Loucy (cell line): Measurements from ENCODE around the gene IL36A.

Experiments
- H2AFZ ChIP-seq: fragments of 200-600 bp; sonication (generic); 2 replicates; pipeline ENCODE4 v1.6.0; 2016; ENCODE audit warnings: antibody characterized with exemption, mild to moderate bottlenecking, low read length, moderate library complexity
- H3F3A ChIP-seq: fragments of 200-600 bp; 2 replicates; pipeline ENCODE4 v1.6.0; 2016; ENCODE audit warnings: antibody characterized with exemption, low read depth, mild to moderate bottlenecking
- H3K27me3 ChIP-seq: fragments of 200-600 bp; sonication (generic); 2 replicates; pipeline ENCODE4 v1.6.1; 2014; ENCODE audit warnings: low read length, mild to moderate bottlenecking; ENCODE audit not compliant: insufficient read depth, poor library complexity, severe bottlenecking
- H3K36me3 ChIP-seq: fragments of 200-600 bp; sonication (generic); 2 replicates; pipeline ENCODE4 v1.6.1; 2016; ENCODE audit warnings: low read length; ENCODE audit not compliant: insufficient read depth
- H3K4me1 ChIP-seq: fragments of 200-600 bp; sonication (generic); 2 replicates; pipeline ENCODE4 v1.5.1; 2014; ENCODE audit warnings: low read length, mild to moderate bottlenecking; ENCODE audit not compliant: insufficient read depth, poor library complexity, severe bottlenecking
- H3K4me2 ChIP-seq: fragments of 200-600 bp; sonication (generic); 2 replicates; pipeline ENCODE4 v1.6.0; 2014; ENCODE audit warnings: antibody characterized with exemption, low read length, low read depth, mild to moderate bottlenecking; ENCODE audit not compliant: poor library complexity, severe bottlenecking
- H3K4me3 ChIP-seq: fragments of 200-600 bp; sonication (generic); 2 replicates; pipeline ENCODE4 v1.5.1; 2014; ENCODE audit warnings: low read length, mild to moderate bottlenecking, mixed read lengths; ENCODE audit not compliant: poor library complexity, severe bottlenecking
- H3K79me2 ChIP-seq: fragments of 200-600 bp; sonication (generic); 2 replicates; pipeline ENCODE4 v1.6.1; 2014; ENCODE audit warnings: low read length; ENCODE audit not compliant: insufficient read depth
- H3K9ac ChIP-seq: fragments of 200-600 bp; sonication (generic); 2 replicates; pipeline ENCODE4 v1.6.0; 2014; ENCODE audit warnings: mild to moderate bottlenecking, low read depth, low read length, moderate library complexity; ENCODE audit not compliant: poor library complexity, severe bottlenecking
- H3K9me2 ChIP-seq: fragments of 200-600 bp; sonication (generic); replicated peaks from 2 replicates; pipeline ENCODE4 v1.6.1; 2016; ENCODE audit warnings: low read depth, low read length, mixed read lengths
- H3K9me3 ChIP-seq: fragments of 200-600 bp; sonication (generic); 2 replicates; pipeline ENCODE4 v1.6.1; 2014; ENCODE audit warnings: mild to moderate bottlenecking, antibody characterized with exemption, low read length, low read depth; ENCODE audit not compliant: insufficient read depth
- H4K20me1 ChIP-seq: fragments of 200-600 bp; sonication (generic); 2 replicates; pipeline ENCODE4 v1.6.0; 2014; ENCODE audit warnings: antibody characterized with exemption, low read length, mild to moderate bottlenecking; ENCODE audit not compliant: insufficient read depth, poor library complexity, severe bottlenecking
- EZH2phosphoT487 ChIP-seq: fragments of 200-600 bp; IDR thresholded peaks from 2 replicates; pipeline ENCODE4 v1.6.1; 2018; ENCODE audit warnings: antibody characterized with exemption, mild to moderate bottlenecking, moderate library complexity, borderline replicate concordance
- TF ChIP-seq, protein P1 (sequence below): fragments of 200-600 bp; sonication (generic); conservative IDR thresholded peaks from 2 replicates; pipeline ENCODE4 v1.5.1; 2014; ENCODE audit warnings: mild to moderate bottlenecking, antibody characterized with exemption, low read length

IL36A gene

DNA sequence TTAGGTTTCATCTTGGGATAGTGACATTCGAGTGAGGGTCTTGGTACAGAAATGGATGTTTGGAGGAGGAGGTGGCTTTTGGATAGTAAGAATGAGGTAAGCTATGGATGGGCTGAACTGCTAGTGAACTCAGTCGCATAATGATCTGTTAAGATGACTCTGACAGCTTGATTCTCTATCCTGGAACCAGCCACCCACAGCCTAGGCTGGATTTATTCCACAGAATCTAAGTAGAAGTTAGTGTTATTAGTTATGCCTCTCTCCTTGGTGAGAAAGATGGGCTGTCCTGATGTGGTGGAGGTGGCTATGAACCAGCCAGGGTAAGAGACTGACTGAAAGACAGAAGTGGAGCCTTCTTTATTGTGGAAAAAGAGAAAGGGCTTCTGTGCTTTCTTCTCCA lies 22.4 kb downstream of the IL36A start:
- H3K9me2 ChIP-seq: no peaks in the 10 kb centered on the region
- no peak overlapping the region for H3K9ac ChIP-seq
- H3K9me3 ChIP-seq: no peaks in the 10 kb centered on the region
- H3K4me2 ChIP-seq: no peak overlapping the region
- H3K36me3 ChIP-seq: no peaks in the 10 kb centered on the region
- no peaks in the 10 kb centered on the region for H4K20me1 ChIP-seq
- H3K4me1 ChIP-seq: no peaks in the 10 kb centered on the region
- no peak overlapping the region for H3K4me3 ChIP-seq
- H3K27me3 ChIP-seq: peaks cover 43% of the 10 kb centered on the region
- TF ChIP-seq EZH2phosphoT487: no peak
- TF ChIP-seq, protein P1, sequence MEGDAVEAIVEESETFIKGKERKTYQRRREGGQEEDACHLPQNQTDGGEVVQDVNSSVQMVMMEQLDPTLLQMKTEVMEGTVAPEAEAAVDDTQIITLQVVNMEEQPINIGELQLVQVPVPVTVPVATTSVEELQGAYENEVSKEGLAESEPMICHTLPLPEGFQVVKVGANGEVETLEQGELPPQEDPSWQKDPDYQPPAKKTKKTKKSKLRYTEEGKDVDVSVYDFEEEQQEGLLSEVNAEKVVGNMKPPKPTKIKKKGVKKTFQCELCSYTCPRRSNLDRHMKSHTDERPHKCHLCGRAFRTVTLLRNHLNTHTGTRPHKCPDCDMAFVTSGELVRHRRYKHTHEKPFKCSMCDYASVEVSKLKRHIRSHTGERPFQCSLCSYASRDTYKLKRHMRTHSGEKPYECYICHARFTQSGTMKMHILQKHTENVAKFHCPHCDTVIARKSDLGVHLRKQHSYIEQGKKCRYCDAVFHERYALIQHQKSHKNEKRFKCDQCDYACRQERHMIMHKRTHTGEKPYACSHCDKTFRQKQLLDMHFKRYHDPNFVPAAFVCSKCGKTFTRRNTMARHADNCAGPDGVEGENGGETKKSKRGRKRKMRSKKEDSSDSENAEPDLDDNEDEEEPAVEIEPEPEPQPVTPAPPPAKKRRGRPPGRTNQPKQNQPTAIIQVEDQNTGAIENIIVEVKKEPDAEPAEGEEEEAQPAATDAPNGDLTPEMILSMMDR: no peak
- H3K79me2 ChIP-seq: no peaks in the 10 kb centered on the region
- no peak overlapping the region for H2AFZ ChIP-seq
- no peaks in the 10 kb centered on the region for H3F3A ChIP-seq

DNA sequence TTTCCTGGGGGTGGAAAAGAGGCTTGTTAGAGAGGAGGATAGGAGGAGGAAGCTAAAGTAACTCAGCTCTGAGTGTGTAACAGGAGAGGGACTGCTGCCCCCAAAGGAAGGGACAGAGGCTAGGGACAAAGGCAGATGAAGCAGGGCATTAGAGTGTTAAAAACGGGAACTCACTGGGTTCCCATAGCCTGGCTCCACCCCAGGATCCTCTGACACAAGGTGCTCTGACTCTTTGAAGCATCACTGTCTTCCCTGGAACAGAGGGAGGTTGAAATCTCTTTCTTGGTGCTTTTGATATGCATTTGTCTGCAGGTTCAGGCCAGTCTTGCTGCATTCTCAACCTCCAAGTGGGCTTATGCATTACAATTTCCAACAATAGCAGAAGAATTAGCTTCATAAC lies 22.9 kb downstream of the IL36A start:
- H3K4me2 ChIP-seq: no peak overlapping the region
- H3K9me2 ChIP-seq: no peaks in the 10 kb centered on the region
- H3K79me2 ChIP-seq: no peaks in the 10 kb centered on the region
- no peaks in the 10 kb centered on the region for H3K4me1 ChIP-seq
- no peaks in the 10 kb centered on the region for H3F3A ChIP-seq
- H3K36me3 ChIP-seq: no peaks in the 10 kb centered on the region
- H3K9ac ChIP-seq: no peak overlapping the region
- H3K9me3 ChIP-seq: no peaks in the 10 kb centered on the region
- H3K27me3 ChIP-seq: peaks cover 43% of the 10 kb centered on the region
- H4K20me1 ChIP-seq: no peaks in the 10 kb centered on the region
- H3K4me3 ChIP-seq: no peak overlapping the region
- no peak for TF ChIP-seq EZH2phosphoT487
- TF ChIP-seq, protein P1: no peak
- H2AFZ ChIP-seq: no peak overlapping the region

DNA sequence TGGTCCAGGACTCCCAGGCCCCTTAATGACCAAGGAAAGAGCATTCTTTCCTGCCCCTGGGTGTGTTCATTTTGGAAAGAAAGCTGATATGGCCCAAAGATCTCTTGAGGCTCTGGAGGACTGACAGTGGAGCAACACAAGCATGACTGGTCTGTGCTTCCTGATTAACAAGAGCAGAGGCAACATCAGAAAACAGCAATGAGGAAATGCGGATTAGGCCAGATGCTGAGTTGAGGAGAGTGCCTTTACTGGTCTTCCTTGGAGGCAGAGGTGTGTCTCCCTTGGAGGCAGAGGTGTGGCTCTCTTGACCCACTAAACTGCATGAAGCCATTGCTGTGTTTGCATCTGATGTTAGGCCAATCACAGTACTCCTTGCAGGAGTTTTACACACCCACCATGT lies 27.5 kb downstream of the IL36A start:
- peaks cover 12% of the 10 kb centered on the region for H3K27me3 ChIP-seq
- no peaks in the 10 kb centered on the region for H3K4me1 ChIP-seq
- H3K9ac ChIP-seq: no peak overlapping the region
- no peak for TF ChIP-seq EZH2phosphoT487
- TF ChIP-seq, protein P1: no peak
- H3F3A ChIP-seq: no peaks in the 10 kb centered on the region
- H3K4me3 ChIP-seq: no peak overlapping the region
- H4K20me1 ChIP-seq: no peaks in the 10 kb centered on the region
- H3K9me3 ChIP-seq: no peaks in the 10 kb centered on the region
- no peaks in the 10 kb centered on the region for H3K36me3 ChIP-seq
- H3K4me2 ChIP-seq: no peak overlapping the region
- no peaks in the 10 kb centered on the region for H3K79me2 ChIP-seq
- no peaks in the 10 kb centered on the region for H3K9me2 ChIP-seq
- H2AFZ ChIP-seq: no peak overlapping the region
